Prostate gland (tissue), 2 donors: Measurements from ENCODE around the gene C4BPB. TPM values are rescaled to one million over a fixed set of nuclear protein-coding genes. Genes with fewer than 3 reads are reported as not detected.

Experiments used
- total RNA-seq, 2 donors: library from RNA; depleted of rRNA; stranded (reverse); fragments of >200 nt; gene quantifications; one replicate each; pipeline ENCODE4 v1.1.0, GENCODE V29; 2016

Gene C4BPB
- total RNA-seq, 2 donors from 2014 or later: 0.23 TPM; not detected in 1

Other genes with a start within 250 kb of the C4BPB start
- not detected for gene IL20, start 223.2 kb upstream of the C4BPB start, total RNA-seq
- not detected for gene IL24, start 191.4 kb upstream of the C4BPB start, total RNA-seq
- 1 to 10 TPM; 1.7 to 2.2 TPM for gene FCMR, start 166.9 kb upstream of the C4BPB start, total RNA-seq
- gene PIGR, start 142.4 kb upstream of the C4BPB start, total RNA-seq: 10 to 100 TPM in 1 of 2 donors, 1 to 10 TPM in 1; 1.9 to 91.7 TPM
- 1 to 10 TPM in 1 of 2 donors, not detected in 1; 2.3 TPM for gene FCAMR, start 118.4 kb upstream of the C4BPB start, total RNA-seq
- 100 to 1,000 TPM in 1 of 2 donors, 10 to 100 TPM in 1; 36.5 to 107 TPM for gene C1orf116, start 56.1 kb upstream of the C4BPB start, total RNA-seq
- gene YOD1, start 37.7 kb upstream of the C4BPB start, total RNA-seq: 10 to 100 TPM in 1 of 2 donors, 1 to 10 TPM in 1; 6.2 to 10.8 TPM
- gene PFKFB2, start 35.6 kb upstream of the C4BPB start, total RNA-seq: 1 to 10 TPM; 5.6 to 6.1 TPM
- gene C4BPA, start 15.4 kb downstream of the C4BPB start, total RNA-seq: not detected
- gene CD55, start 232.8 kb downstream of the C4BPB start, total RNA-seq: 10 to 100 TPM; 22.8 to 30.2 TPM